Endothelial cell of umbilical vein (primary cell): ENCODE data around the gene UFD1.

ENCODE experiments used
- CTCF ChIP-seq, 2 donors: IDR thresholded peaks; 1 replicate in 1 of 2; 2 replicates in 1 of 2; pipeline ENCODE4 v1.5.1; 2011; ENCODE audit warnings: low read length in 2 of 2, mild to moderate bottlenecking in 2 of 2, moderate library complexity in 2 of 2, control low read depth in 1 of 2, inconsistent platforms in 1 of 2, low read depth in 1 of 2; ENCODE audit not compliant: insufficient read depth in 1 of 2; ENCODE audit errors: extremely low read depth in 1 of 2
- EZH2 ChIP-seq: IDR thresholded peaks from 2 replicates; pipeline ENCODE4 v1.6.1; 2012; ENCODE audit warnings: borderline replicate concordance, low read depth, mild to moderate bottlenecking, moderate library complexity, low read length, inconsistent platforms; ENCODE audit not compliant: severe bottlenecking
- FOS ChIP-seq: IDR thresholded peaks from 2 replicates; pipeline ENCODE4 v1.6.1; 2011; ENCODE audit warnings: mild to moderate bottlenecking, low read length, moderate library complexity, borderline replicate concordance; ENCODE audit not compliant: insufficient read depth
- GATA2 ChIP-seq: IDR thresholded peaks from 2 replicates; pipeline ENCODE4 v1.7.0; 2011; ENCODE audit warnings: low read depth, mild to moderate bottlenecking, moderate library complexity, mixed read lengths, low read length; ENCODE audit not compliant: insufficient read length, insufficient read depth
- JUN ChIP-seq: IDR thresholded peaks from 2 replicates; pipeline ENCODE4 v1.6.1; 2011; ENCODE audit warnings: borderline replicate concordance, low read depth; ENCODE audit not compliant: insufficient read length, insufficient read depth
- MAX ChIP-seq: IDR thresholded peaks from 2 replicates; pipeline ENCODE4 v1.6.1; 2011; ENCODE audit not compliant: insufficient read depth, insufficient read length
- MYC ChIP-seq: IDR thresholded peaks from one replicate; pipeline ENCODE4 v1.6.1; 2011; ENCODE audit warnings: mild to moderate bottlenecking, low read depth, low read length
- POLR2A ChIP-seq: IDR thresholded peaks from 2 replicates; pipeline ENCODE4 v1.6.1; 2012; ENCODE audit warnings: low read depth, mild to moderate bottlenecking, control low read depth, low read length
- POLR2AphosphoS5 ChIP-seq: IDR thresholded peaks from 2 replicates; pipeline ENCODE4 v1.6.1; 2012; ENCODE audit warnings: low read depth, mild to moderate bottlenecking, control low read depth, low read length, moderate library complexity; ENCODE audit not compliant: insufficient read depth

- TF ChIP-seq MAX, result no peak
- TF ChIP-seq FOS, result no peak
- no peak for TF ChIP-seq CTCF (IDR thresholded peaks at IDR 0.05; ENCODE audit: extremely low read depth in 1 of 2, insufficient read depth in 1 of 2, low read depth in 1 of 2, low read length in 2 of 2)
- TF ChIP-seq POLR2AphosphoS5, result no peak
- no peak for TF ChIP-seq POLR2A
- TF ChIP-seq MYC, result no peak
- no peak for TF ChIP-seq GATA2
- TF ChIP-seq EZH2, result no peak
- TF ChIP-seq JUN, result no peak
Observed at GRCh38 chr22:19506212-19506611, 27.2 kb upstream of the UFD1 start.
